NCI-H446 (cell line): ENCODE data around the gene HIP1.
"Not testable (repeated sequence)": the region's sequence is repeated elsewhere in the genome, so short reads cannot be mapped to it uniquely, and the experiment has no call there.

Experiments used
- DNase-seq, 2 experiments: peaks; one replicate each; lab custom pipeline; 2025; lab: John Stamatoyannopoulos, UW

The HIP1 gene

DNA sequence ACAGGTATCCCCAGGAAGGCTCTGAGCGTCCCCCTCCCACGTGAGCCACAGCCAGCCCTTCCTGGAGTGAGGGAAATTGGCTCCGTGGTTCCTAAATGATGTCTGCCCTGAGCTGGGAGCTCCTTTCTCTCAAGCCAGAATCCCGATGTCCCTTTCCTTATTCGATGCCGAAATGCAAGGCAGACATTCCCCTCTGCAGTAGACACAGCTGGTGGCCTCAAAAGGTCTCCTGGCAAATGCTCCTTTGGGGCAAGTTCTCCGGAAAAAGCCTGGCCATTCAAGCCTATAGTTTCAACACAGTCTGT lies 98.9 kb downstream of the HIP1 start:
- no peak for DNase-seq

DNA sequence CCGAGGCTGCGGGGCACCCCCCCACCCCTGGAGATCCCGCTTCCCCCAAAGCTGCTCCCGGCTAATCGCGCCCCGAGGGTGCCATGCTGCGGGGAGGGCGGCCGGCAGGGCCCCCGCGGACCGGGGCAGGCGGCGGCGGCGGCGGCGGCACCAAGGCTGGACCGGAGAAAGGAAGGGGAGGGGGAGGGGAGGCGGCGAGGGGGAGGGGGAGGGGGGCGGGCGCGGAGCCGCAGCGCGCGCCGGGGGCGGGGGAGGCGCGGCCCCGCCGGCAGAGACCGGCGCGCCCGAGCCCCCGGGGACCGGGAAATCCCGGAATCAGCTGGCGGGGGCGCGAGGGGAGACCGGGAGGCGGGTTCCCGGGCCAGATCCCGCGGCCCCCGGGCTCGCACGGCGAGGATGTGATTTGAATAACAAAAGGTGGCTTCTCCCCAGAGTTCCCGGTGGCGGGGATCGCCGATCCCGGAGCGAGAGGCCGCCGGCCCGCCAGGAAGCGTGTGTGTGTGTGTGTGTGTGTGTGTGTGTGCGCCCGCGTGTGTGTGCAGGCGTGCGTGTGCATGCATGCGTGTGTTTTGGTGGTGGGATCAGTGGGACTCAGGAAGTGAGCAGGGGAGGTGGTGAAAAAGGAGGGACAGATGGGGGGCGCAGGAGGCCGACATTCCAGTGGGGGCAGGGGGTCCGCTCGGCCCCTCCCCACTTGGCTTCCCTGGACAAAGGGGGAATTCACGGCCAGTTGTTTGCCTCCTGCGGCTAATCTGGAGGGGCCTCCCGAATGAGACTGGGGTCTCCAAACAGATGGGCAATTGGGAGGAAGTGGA lies 99.5 kb downstream of the HIP1 start:
- no peak for DNase-seq

DNA sequence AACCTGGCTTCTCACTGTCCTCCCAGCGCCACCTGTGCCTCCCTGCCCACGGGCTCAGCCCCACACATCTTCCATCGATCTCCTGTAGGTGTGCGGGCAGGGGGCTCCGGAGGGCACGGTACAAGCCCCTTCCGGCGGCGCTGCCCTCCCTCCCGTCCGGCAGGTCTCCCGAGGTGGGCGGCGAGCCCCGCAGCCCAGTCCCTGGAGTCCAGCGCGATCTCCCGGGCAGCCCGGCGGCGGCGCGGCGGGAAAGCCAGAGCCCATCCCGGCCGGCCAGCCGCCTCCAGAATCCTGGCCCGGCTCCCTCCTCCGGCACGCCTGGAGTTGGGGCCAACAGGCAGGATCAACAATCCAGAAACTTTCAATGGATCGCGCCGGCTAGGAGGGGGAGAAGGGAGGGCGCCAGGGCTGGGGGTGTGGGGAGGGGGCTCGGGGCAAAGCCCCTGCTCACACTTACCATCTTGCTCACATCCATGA lies 100.1 kb downstream of the HIP1 start:
- DNase-seq, result no peak

DNA sequence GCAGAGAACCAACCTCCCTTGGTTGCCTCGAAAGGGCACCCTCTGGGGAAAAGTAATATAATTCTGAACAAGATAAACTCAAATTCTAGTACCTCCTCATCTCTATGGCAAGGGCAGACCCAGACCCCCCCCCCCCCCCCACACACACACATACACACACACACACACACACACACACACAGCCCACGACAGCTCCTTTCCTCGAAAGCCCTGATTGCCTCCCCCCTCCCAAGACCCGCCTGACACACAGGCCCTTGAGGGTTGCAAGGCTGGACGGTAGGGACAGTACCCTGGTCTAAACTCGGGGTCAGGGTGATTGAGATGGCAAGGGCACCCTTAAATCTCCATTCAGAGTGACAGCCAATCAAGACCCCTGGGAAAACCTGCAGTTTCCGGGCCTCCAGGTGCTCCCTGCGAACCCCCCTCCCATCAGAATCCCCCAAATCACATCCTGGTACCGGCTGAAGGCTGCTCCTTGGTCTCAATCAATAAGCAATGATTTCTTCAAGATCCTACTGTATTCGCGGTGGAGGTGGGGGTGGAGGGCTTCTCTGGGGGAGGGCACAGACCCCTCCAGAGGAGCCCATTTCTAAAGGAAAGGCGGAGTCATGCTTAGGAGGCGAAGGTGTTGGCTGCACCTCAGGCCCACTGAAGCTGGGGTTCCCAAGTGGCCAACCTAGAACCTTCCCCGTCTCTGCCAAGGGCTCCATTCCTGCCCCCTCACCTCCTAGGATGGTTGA lies 100.7 kb downstream of the HIP1 start:
- DNase-seq, result no peak

DNA sequence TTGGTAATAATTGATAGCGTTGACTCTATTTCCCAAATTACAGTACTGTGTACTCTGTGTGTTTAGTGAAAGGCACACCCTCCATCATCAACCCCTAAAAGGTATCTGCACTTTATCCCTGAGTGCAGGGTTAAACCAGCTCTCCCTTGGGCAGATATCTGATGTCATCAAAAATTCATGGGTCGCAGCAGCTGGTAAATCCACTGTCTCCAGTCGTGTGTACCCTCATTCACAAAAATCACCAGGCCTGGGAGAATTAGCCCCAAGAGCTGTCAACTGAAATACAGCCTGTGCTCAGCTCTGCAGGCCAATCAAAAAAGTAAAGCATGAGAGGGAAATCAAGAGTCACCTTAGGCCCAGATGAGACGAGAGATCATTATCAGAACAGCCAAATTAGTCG lies 103.7 kb downstream of the HIP1 start:
- DNase-seq, result no peak

DNA sequence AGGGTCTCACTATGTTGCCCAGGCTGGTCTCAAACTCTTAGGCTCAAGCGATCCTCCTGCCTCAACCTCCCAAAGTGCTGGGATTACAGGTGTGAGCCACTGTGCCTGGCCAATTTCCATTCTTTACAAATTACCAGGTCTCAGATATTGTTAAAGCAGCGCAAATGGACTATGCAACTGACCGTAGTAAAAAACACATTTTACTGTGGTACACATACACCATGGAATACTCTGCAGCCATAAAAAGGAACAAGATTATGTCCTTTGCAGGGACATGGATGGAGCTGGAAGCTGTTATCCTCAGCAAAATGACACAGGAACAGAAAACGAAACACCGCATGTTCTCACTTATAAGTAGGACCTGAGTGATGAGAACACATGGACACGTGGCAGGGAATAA lies 106.2 kb downstream of the HIP1 start:
- not testable (repeated sequence) for DNase-seq

DNA sequence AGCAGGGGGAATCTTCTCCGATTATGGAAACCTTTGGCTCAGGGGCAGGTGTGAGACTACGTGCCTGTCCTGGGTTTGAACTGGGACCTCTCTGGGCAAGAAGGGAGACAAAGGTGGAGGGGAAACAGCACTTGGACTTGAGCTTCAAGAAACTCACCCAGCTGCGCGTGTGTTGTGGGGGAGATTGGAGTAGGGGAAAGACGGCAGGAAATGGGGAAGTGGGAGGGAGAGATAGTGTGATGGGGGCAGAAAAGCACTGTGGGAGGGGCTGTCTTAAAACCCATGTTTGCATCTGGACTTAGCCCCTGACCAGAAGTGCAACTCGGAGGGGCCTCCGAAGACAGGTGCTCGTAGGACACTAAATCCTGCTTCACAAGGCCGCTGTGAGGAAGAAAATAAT lies 107.0 kb downstream of the HIP1 start:
- no peak for DNase-seq

DNA sequence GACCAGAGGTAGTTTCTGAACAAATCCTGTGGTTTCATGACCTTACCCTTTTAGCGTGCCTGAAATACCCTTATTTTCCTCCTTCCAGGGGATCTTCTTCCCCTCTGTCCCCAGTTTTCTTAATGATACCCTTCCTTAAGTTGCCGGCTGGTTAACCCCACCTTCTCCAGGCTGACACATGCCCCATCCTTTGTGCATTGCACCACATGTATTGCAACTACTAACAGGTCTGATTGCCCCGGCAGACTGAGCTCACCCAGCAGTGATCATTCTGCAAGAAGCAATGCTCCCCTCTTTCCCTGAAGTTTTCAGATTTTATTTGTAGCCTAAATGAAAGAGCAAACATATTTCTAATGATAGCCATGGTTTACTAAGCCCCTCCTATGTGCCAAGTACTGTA lies 108.2 kb downstream of the HIP1 start:
- DNase-seq, result no peak

DNA sequence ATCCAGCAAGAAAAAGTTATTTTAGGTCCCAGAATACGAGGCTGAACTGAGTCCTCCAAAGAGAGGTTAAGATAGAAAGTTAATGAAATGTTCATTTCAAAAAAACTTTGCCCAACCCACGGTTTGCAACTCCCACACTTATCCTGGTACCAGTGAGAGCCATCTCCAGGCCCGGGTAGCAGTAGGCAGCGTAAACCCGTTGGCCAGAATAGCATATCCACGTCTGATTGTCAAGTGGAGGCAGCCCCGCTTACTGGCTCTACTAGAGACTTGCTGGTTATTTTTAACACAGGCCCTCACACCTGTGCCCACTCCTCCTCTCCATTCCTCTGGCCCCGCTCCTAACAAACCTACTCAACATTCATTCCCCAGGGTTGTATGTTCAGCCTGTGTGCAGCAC lies 109.7 kb downstream of the HIP1 start:
- DNase-seq, result no peak

DNA sequence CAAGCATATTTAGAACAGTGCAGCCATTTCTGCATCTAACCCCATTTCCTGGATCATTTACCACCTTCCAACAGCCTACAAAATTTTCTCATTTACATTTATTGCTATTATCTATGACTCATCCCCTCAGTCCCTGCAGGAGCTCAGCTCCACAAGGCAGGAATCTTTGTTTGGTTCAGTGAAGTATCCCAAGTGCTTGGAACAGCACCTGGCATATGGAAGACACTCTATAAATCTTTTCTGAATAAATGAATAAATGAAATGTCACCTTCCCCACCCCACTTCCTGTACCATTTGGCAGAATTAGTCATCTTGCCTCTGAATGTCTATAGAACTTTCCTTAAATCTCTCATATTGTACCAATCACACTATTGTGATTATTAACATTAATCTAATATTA lies 110.7 kb downstream of the HIP1 start:
- no peak for DNase-seq

DNA sequence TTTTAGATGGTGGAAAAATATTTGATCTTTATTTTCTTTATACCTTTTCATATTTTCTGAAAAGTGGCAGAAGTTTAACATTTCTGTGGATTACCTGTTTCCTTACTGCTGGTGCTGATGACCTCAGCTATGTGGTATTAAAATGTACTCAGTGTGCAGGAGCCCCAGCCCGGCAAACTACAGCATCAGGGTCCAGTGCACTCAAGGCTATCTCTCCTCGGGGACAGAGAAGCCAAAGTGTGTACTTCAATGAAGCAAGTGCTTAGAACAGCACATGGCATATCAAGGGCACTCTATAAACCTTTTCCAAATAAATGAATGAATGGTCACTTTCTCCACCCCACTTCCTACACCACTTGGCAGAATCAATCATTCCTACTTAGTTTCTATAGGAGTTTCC lies 111.8 kb downstream of the HIP1 start:
- no peak for DNase-seq

DNA sequence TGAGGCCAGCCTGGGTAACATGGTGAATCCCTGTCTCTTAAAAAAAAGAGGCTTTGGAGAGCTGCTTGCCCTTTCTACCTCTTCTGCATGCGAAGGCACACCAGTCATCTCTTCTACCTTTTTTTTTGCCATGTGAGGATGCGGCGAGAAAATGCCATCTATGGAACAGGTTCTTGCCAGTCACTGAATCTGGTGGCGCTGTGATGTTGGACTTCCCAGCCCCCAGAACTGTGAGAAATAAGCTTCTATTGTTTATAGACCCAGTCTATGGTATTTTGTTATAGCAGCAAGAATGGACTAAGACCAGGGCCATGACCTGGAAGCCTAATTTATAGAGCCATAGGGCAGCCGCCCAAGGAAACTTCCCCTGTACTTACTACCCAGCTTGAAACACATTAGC lies 112.9 kb downstream of the HIP1 start:
- DNase-seq, result no peak

DNA sequence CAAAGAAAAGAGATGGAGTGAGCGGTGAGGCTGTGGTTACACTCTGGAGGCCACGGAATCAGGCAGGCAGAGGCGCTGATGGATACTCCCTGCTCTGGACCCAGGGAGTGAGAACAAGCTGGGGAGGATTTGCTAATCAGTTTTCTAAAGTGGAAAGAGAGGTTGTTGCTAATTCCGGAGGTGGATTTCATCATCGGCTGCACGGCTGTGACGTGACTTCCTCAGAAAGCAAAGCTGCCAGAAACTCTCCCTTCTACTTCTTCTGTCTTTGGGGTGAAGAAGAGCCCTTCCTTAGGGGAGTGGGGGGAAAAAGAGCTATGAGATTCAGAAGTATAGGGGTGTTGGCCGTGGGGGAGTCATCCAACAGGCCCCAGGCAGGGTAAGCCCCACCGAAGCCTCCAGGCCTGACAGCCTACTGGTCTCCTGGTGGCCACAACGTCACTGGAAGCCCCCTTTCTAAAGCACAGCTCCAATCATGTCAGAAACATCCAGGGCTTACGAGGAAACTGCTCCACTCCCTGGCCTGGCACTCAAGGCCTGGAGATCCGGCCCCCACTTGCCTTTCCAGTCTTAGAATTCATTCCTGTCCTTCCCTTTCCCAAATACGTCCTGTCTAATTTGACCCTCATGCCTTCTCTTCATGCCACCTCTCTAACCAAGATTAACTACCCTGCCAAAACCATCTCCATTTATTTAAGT lies 114.5 kb downstream of the HIP1 start:
- no peak for DNase-seq

DNA sequence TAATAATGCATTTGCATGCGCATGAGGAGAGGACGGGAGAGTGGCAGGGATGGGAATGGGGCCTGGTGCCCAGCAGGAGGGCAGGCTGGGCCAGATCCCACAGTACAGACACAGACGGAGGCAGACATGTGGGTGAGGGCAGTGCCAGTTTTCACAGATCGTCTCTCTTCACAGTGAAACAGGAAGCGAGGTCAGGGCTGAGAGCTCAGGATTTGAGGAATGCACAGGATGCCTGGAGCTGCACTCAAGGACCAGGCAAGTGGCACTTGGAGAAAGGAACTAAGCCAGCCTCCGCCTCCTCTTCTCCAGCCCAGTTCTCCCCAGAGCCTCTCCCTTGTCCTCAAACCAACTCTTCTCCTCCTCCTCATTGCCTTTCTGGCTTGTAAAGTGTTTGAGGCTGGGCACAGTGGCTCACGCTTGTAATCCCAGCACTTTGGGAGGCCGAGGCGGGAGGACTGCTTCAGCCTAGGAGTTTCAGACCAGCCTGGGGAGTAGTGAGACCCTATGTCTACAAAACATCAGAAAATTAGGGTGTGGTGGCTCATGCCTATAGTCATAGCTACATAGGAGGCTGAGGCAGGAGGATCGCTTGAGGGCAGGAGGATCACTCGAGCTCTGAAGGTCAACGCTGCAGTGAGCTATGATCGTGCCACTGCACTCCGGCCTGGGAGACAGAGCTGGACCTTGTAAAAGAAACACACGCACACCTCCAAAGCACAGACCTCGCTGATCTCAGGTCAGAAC lies 115.2 kb downstream of the HIP1 start:
- peak in 1 of 2 experiments; percentile 45 for DNase-seq

DNA sequence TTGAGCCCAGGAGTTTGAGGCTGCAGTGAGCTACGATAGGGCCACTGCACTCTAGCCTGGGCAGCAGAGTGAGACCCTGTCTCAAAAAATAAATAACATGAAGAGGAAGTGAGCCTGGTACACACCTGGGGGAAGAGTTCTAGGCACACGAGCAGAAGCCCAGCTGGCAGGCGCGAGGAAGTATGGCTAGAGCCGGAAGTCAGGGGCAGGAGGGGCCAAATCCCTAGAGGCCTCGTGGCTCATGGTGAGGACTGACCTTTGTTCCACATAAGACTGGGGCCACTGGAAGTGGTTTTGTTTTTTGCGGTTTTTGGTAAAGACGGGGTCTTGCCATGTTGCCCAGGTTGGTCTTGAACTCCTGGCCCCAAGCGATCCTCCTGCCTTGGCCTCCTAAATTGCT lies 117.6 kb downstream of the HIP1 start:
- no peak for DNase-seq

DNA sequence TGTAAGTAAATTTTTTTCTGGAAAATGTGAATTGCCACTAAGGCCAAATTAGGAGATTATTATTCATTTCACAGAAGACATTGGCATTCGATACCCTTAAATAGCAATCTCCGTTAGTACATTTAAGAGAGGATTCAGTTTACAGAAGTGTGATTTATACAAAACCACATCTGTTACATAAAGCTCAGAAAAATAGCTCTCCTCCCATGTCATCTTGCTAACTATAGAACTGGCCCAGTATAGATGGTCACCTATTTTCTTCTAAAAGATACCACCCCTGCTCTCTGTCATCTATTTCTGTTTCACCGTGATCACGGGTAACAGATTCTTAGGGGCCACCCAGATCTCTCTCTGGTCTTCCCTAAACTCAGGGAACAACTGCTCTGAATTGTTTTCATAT lies 119.1 kb downstream of the HIP1 start:
- DNase-seq, result no peak

DNA sequence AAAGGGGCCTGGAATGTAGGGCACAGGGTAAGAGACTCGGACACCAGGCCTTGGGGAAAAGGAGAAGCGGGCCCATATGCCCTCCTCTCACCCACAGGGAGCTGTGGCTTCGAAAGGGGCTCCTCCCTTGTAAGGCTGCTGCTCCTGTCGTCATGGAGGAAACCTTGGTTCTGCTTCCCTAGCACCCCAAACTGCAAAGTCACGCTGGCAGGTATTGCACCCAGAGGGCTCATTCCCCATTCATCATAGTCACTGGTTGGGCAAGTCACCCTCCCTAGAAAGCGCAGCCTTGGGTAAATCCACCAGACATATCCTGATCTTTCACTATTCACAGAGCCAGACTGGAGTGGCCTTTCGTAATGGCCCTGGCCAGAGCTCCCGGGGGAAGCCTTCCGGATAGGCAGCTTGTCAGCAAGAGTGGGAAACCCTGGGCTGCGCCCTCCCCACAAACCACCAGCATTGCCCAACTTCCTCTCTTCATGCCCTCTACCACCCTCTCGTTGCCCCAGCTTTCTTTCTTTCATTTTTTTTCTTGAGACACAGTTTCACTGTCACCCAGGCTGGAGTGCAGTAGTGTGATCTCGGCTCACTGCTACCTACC lies 121.0 kb downstream of the HIP1 start:
- no peak for DNase-seq

DNA sequence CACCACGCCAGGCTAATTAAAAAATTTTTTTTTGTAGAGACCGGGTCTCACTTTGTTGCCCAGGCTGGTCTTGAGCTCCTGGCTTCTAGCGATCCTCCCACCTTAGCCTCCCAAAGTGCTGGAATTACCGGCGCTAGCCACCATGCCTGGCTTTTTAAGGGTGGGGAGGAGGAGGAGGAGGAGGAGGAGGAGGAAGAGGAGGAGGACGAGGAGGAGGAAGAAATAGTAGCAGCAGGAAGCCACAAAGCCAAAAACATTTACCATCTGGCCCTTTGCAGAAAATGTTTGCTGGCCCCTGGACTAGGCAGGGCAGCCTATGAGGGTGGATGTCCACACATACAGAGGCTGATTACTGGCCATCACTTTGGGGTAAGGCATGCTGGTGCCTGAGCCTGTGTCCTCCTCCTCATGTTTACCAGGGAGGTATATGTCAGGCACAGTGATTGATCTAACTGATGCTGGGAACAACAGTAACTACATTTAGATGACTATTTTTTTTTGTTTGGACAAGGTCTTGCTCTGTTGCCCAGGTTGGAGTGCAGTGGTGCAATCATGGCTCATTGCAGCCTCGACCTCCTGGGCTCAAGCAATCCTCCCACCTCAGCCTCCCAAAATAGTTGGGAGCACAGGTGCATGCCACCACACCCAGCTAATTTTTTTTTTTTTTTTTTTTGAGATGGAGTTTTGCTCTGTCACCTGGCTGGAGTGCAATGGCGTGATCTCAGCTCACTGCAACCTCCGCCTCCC lies 122.1 kb downstream of the HIP1 start:
- DNase-seq, result no peak

DNA sequence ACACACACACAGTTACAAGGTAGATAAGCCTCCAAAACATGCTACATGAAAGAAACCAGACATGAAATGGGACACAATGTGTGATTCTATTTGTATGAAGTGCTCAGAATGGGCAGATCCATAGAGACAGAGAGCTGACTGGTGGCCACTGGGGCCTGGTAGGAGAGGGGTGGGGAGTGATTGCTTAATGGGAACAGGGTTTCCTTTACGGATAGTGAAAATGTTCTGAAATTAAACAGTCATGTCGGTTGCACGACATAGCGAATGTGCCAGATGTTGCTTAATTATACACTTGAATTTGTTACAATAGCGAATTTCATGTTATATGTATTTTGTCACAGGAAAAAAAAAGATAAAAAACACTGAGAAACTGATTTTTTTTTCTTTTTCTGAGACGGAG lies 124.3 kb downstream of the HIP1 start:
- no peak for DNase-seq

DNA sequence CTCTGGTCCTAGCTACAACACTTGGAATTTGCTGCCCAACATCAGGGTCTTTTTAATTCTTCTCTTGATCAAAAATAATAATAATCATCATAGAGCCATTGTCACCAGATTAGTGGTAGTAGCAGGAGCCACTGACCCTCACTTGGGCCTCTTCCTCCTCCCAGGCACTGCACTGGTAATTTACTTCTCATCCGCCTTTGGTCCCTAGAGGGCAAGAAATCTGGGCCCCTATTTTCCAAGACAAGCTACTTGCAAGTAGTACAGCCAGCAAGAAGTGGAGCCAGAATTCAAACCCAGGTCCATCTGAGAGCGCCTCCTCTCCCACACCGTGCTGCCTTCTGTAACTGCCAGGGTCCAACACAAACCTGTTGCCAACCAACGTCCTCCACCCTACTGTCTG lies 125.4 kb downstream of the HIP1 start:
- DNase-seq, result no peak

DNA sequence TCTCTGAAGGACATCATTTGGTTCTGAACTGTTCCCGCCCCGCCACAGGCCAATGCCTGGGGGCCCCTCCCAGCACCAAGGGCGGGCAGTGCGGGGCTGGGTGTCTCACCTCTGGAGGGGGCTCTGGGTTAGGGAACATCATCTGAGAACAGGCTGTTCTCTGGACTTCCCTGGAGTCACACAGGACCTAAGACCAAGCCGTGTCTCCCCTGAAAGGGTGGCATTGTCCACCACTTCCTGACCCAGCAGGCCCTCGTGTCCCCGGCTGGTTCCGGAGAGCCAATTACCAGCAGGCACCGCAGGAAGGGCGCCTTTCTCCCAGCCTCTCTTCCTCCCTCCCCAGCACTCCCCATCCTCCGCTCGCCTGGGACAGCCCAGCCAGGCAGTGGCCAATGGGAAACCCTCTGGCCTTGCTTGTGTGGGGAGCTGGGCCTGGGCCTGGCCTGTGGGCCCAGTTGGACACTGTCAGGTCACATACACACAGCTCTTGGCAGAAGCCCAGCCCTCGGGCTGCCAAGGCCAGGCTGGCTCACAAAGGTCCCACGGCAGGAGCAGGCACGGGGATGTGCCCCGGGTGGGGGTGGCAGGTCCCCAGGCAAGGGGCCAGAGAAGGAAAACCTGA lies 127.1 kb downstream of the HIP1 start:
- DNase-seq, result no peak
